K562 (cell line): Measurements from ENCODE around the gene TRDN.

ENCODE experiments used
- GABPA ChIP-seq: fragments of 200-800 bp; sonication (Bioruptor generic); conservative IDR thresholded peaks from 2 replicates; pipeline ENCODE4 v1.6.1; 2016; ENCODE audit warnings: low read depth, missing genetic modification characterization, missing compliant biosample characterization
- ZKSCAN8 ChIP-seq: fragments of 200-800 bp; sonication (Bioruptor generic); IDR thresholded peaks from 2 replicates; pipeline ENCODE4 v1.6.1; 2016; ENCODE audit warnings: missing genetic modification characterization, missing compliant biosample characterization
- ZNF445 ChIP-seq: fragments of 250-450 bp; sonication (Bioruptor Pico); IDR thresholded peaks from 2 replicates; pipeline ENCODE4 v1.4.0; 2020; ENCODE audit warnings: low read depth, mild to moderate bottlenecking, moderate library complexity

- TF ChIP-seq ZKSCAN8 (CRISPR knock-in tag) (no peak), GABPA (tag) (no peak), ZNF445 (CRISPR knock-in tag) (no peak)
Measured at GRCh38 chr6:123569575-123569974, 67.2 kb downstream of the TRDN start.
